Fibroblast of mammary gland (primary cell): Measurements from ENCODE around the gene EVA1B.

ENCODE experiments used
- DNase-seq: peaks from one replicate; pipeline ENCODE4 v3.0.0-alpha.2; 2010; ENCODE audit warnings: low read depth
- H3K4me3 ChIP-seq: 2 replicates; pipeline ENCODE4 v1.5.1; 2011; ENCODE audit warnings: low read depth, mild to moderate bottlenecking, low read length, moderate library complexity; ENCODE audit not compliant: control insufficient read depth
- TF ChIP-seq, protein P1 (sequence below): conservative IDR thresholded peaks from 2 replicates; pipeline ENCODE4 v1.5.1; 2011; ENCODE audit warnings: low read depth, low read length, inconsistent platforms; ENCODE audit not compliant: control insufficient read depth, insufficient read depth

EVA1B gene

DNA sequence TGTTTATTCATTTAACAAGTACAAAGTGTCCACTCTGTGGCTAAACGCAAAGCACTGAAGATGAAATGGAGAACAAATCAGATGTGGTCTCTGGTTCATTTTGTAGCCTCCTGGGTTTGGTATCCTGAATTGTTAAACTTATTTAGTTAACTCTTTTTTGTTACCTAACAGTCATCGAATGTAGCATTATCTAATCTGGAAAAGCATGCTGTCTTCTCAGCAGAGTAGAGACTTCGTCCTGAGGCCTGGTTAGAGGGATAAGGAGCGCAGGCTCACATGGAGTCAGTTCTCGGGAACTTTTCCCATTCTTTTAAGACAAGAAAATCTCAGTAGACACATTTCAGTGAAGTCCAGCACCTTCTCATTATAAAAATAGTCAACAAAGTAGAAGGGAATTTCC, 50.4 kb downstream of the EVA1B start:
- TF ChIP-seq, protein P1, sequence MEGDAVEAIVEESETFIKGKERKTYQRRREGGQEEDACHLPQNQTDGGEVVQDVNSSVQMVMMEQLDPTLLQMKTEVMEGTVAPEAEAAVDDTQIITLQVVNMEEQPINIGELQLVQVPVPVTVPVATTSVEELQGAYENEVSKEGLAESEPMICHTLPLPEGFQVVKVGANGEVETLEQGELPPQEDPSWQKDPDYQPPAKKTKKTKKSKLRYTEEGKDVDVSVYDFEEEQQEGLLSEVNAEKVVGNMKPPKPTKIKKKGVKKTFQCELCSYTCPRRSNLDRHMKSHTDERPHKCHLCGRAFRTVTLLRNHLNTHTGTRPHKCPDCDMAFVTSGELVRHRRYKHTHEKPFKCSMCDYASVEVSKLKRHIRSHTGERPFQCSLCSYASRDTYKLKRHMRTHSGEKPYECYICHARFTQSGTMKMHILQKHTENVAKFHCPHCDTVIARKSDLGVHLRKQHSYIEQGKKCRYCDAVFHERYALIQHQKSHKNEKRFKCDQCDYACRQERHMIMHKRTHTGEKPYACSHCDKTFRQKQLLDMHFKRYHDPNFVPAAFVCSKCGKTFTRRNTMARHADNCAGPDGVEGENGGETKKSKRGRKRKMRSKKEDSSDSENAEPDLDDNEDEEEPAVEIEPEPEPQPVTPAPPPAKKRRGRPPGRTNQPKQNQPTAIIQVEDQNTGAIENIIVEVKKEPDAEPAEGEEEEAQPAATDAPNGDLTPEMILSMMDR, result no peak
- H3K4me3 ChIP-seq, result no peak overlapping the region
- DNase-seq, result no peak
